ENCODE results near the gene TAX1BP1.
"Not testable (repeated sequence)": the region's sequence is repeated elsewhere in the genome, so short reads cannot be mapped to it uniquely, and the experiment has no call there.

- not testable (repeated sequence) for TF ChIP-seq CTCF, POLR2A (IDR thresholded peaks at IDR 0.05)
Measured at GRCh38 chr7:27742091-27742710, 2.2 kb downstream of the TAX1BP1 start.
